ENCODE data around the gene DCDC1. TPM values are rescaled to one million over a fixed set of nuclear protein-coding genes. Genes with fewer than 3 reads are reported as not detected.
"Not testable (repeated sequence)": the region's sequence is repeated elsewhere in the genome, so short reads cannot be mapped to it uniquely, and the experiment has no call there.

The DCDC1 gene
- total RNA-seq, 2 donors from 2014 or later = 2.9 to 3.2 TPM

DNA sequence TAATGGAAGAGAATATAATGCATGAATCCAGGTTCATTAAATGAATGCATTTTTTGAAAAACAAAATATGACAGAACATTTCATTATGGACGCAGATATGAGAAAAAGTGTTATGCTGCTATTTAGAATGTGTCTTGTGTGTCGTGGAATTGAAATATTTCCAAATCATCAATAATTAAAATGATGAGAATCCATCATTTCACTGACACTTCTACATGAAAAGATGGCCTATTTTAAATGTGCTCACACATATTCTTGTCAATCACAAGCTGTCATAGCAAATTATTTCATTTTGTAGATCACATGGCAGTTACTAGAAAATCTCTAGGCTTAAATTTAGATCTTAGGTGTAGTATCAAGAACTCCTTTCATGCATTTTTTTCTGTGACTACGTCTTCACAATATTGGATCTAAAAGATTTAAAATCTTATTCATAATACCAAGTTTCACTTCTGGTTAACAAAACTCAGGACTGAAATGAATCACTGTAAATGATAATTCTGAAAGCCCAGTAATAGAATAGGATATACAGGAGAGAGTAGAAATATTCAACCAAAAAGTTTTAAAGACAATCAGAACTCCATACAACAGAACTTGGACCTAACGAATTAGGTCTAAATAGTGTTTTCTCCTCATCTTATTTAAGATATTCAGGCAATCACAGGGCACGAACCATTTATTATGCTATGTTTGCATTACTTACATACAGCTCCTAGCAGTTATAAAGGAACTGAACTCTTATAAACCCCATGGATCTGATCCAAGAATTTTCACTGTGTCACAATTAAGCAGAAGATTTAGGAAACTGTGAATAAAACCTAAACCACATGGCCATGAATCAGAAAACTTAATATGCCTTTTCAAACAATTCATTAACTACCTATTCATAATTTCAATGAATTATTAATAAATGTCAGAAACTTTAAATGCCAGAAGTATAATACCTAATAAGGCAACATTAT, 67.7 kb downstream of the DCDC1 start:
- 87% methylated on average over 3 to 4 of the region's 5 CpGs for WGBS, 2 experiments (ENCODE audit: insufficient coverage in 1 of 2, insufficient read length in 1 of 2)

DNA sequence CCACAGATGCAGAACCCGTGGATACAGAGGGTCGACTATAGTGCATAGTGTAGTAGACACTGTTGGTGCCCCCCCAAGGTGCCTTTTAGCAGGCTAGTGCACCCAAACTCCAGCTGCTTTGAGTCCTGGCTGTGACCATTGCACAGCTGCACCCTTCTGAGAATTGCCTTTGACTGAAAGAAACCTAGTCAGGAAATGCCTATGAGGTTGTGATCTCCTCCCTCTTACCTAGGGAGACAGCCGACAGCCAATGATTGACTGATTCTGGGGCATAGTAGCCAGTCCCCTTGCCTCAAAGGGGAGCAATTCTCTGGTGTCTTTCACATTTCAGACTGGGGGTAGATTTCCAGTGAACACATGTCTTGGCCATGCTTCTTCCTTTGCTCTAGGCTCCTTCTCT, 74.2 kb downstream of the DCDC1 start:
- no peak overlapping the region for H3K9ac ChIP-seq (ENCODE audit: extremely low read depth, low read length, poor library complexity, severe bottlenecking)
- no peak overlapping the region for H3K27ac ChIP-seq (ENCODE audit: low read depth, low read length)
- TF ChIP-seq, protein P1, sequence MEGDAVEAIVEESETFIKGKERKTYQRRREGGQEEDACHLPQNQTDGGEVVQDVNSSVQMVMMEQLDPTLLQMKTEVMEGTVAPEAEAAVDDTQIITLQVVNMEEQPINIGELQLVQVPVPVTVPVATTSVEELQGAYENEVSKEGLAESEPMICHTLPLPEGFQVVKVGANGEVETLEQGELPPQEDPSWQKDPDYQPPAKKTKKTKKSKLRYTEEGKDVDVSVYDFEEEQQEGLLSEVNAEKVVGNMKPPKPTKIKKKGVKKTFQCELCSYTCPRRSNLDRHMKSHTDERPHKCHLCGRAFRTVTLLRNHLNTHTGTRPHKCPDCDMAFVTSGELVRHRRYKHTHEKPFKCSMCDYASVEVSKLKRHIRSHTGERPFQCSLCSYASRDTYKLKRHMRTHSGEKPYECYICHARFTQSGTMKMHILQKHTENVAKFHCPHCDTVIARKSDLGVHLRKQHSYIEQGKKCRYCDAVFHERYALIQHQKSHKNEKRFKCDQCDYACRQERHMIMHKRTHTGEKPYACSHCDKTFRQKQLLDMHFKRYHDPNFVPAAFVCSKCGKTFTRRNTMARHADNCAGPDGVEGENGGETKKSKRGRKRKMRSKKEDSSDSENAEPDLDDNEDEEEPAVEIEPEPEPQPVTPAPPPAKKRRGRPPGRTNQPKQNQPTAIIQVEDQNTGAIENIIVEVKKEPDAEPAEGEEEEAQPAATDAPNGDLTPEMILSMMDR (conservative IDR thresholded peaks at IDR 0.05) = no peak
- no peaks in the 10 kb centered on the region for H3K9me3 ChIP-seq (ENCODE audit: control insufficient read depth, low read length)
- peak; percentile 35 for DNase-seq
- H3K27me3 Mint-ChIP-seq (ENCODE audit: insufficient read depth) = no peaks in the 10 kb centered on the region
- no peak overlapping the region for H3K4me3 Mint-ChIP-seq
- H3K36me3 ChIP-seq (ENCODE audit: control insufficient read depth, insufficient read depth, low read length) = no peaks in the 10 kb centered on the region
- peaks cover 4% of the 10 kb centered on the region for H3K4me1 Mint-ChIP-seq
- H3K4me3 ChIP-seq (ENCODE audit: low read length) = no peak overlapping the region
- no peaks in the 10 kb centered on the region for H3K36me3 Mint-ChIP-seq (ENCODE audit: low read depth)
- WGBS, 2 experiments (ENCODE audit: insufficient coverage in 1 of 2, insufficient read length in 1 of 2) = 92 to 100% methylated on average over 1 to 3 of the region's 3 CpGs
- no peak overlapping the region for H3K27ac Mint-ChIP-seq
- H3K4me1 ChIP-seq (ENCODE audit: control insufficient read depth, insufficient read depth, low read length) = no peaks in the 10 kb centered on the region
- no peaks in the 10 kb centered on the region for H3K9me3 Mint-ChIP-seq
- H3K27me3 ChIP-seq (ENCODE audit: control insufficient read depth, insufficient read depth, low read length, poor library complexity, severe bottlenecking) = no peaks in the 10 kb centered on the region

More for the DNA sequence above, 67.7 kb downstream of the DCDC1 start:
- Histone ChIP-seq H3K27me3 (ENCODE audit: control insufficient read depth, insufficient read depth, low read length, poor library complexity, severe bottlenecking) (no peaks in the 10 kb centered on the region), H3K9ac (ENCODE audit: extremely low read depth, low read length, poor library complexity, severe bottlenecking) (no peak overlapping the region), H3K4me1 (ENCODE audit: control insufficient read depth, insufficient read depth, low read length) (no peaks in the 10 kb centered on the region), H3K36me3 (ENCODE audit: control insufficient read depth, insufficient read depth, low read length) (no peaks in the 10 kb centered on the region), H3K9me3 (ENCODE audit: control insufficient read depth, low read length) (no peaks in the 10 kb centered on the region), H3K27ac (ENCODE audit: low read depth, low read length) (no peak overlapping the region), H3K4me3 (ENCODE audit: low read length) (no peak overlapping the region)
- Mint-ChIP-seq H3K4me3 (no peak overlapping the region), H3K27me3 (ENCODE audit: insufficient read depth) (no peaks in the 10 kb centered on the region), H3K36me3 (ENCODE audit: low read depth) (no peaks in the 10 kb centered on the region), H3K27ac (no peak overlapping the region), H3K9me3 (no peaks in the 10 kb centered on the region), H3K4me1 (peaks cover 4% of the 10 kb centered on the region)
- DNase-seq = no peak
- TF ChIP-seq, protein P1 (conservative IDR thresholded peaks at IDR 0.05) = no peak

- Mint-ChIP-seq H3K36me3 (ENCODE audit: low read depth) (peaks cover 18% of the 10 kb centered on the region), H3K9me3 (peaks cover 51% of the 10 kb centered on the region)
- not testable (repeated sequence) for DNase-seq; H3K4me3 Mint-ChIP-seq; H3K4me1 ChIP-seq (ENCODE audit: control insufficient read depth, insufficient read depth, low read length); H3K27me3 Mint-ChIP-seq (ENCODE audit: insufficient read depth); H3K36me3 ChIP-seq (ENCODE audit: control insufficient read depth, insufficient read depth, low read length); H3K4me1 Mint-ChIP-seq; H3K27ac Mint-ChIP-seq; H3K27ac ChIP-seq (ENCODE audit: low read depth, low read length); H3K9ac ChIP-seq (ENCODE audit: extremely low read depth, low read length, poor library complexity, severe bottlenecking); H3K27me3 ChIP-seq (ENCODE audit: control insufficient read depth, insufficient read depth, low read length, poor library complexity, severe bottlenecking)
- WGBS, 2 experiments (ENCODE audit: insufficient coverage in 1 of 2, insufficient read length in 1 of 2) = 94 to 100% methylated on average over 1 to 3 of the region's 3 CpGs
- Histone ChIP-seq H3K9me3 (ENCODE audit: control insufficient read depth, low read length) (peaks cover 38% of the 10 kb centered on the region), H3K4me3 (ENCODE audit: low read length) (peak overlapping the region; percentile 12)
Observed at GRCh38 chr11:31273527-31273926, 96.0 kb downstream of the DCDC1 start.

All from endodermal cell (in vitro differentiated cells).